H9 (cell line): ENCODE data around the gene PPP1R26. TPM values are rescaled to one million over a fixed set of nuclear protein-coding genes. Genes with fewer than 3 reads are reported as not detected.
"Not testable (repeated sequence)": the region's sequence is repeated elsewhere in the genome, so short reads cannot be mapped to it uniquely, and the experiment has no call there.

Experiments
- DNase-seq: peaks from one replicate; pipeline ENCODE4 v3.0.0-alpha.2; 2017
- H2AFZ ChIP-seq: one replicate; pipeline ENCODE4 v1.6.1; 2013; ENCODE audit warnings: mild to moderate bottlenecking, low read length, control low read depth, moderate library complexity
- H2AK5ac ChIP-seq: 2 replicates; pipeline ENCODE4 v1.6.1; 2013; ENCODE audit warnings: low read length, control low read depth, mixed read lengths; ENCODE audit not compliant: insufficient read length
- H2BK120ac ChIP-seq: one replicate; pipeline ENCODE4 v1.6.1; 2013; ENCODE audit warnings: low read depth, mild to moderate bottlenecking, low read length, control low read depth, inconsistent platforms; ENCODE audit not compliant: poor library complexity, severe bottlenecking
- H2BK12ac ChIP-seq: 2 replicates; pipeline ENCODE4 v1.6.1; 2013; ENCODE audit warnings: low read length, control low read depth, mixed read lengths, low read depth; ENCODE audit not compliant: insufficient read length
- H2BK15ac ChIP-seq: 2 replicates; pipeline ENCODE4 v1.6.1; 2013; ENCODE audit warnings: low read depth, low read length, control low read depth
- H2BK20ac ChIP-seq: one replicate; pipeline ENCODE4 v1.6.1; 2013; ENCODE audit warnings: low read depth, mild to moderate bottlenecking, low read length, control low read depth, inconsistent platforms; ENCODE audit not compliant: poor library complexity, severe bottlenecking
- H2BK5ac ChIP-seq: 2 replicates; pipeline ENCODE4 v1.6.1; 2013; ENCODE audit warnings: low read length, control low read depth, mixed read lengths; ENCODE audit not compliant: insufficient read length
- H3K14ac ChIP-seq: 2 replicates; pipeline ENCODE4 v1.6.1; 2013; ENCODE audit warnings: low read length, control low read depth; ENCODE audit not compliant: insufficient read depth
- H3K18ac ChIP-seq: 2 replicates; pipeline ENCODE4 v1.6.1; 2013; ENCODE audit warnings: low read depth, mild to moderate bottlenecking, mixed read lengths, low read length, control low read depth; ENCODE audit not compliant: insufficient read length
- H3K23ac ChIP-seq: 2 replicates; pipeline ENCODE4 v1.6.1; 2013; ENCODE audit warnings: low read length, control low read depth, mixed read lengths, low read depth; ENCODE audit not compliant: insufficient read length
- H3K23me2 ChIP-seq: 2 replicates; pipeline ENCODE4 v1.6.1; 2013; ENCODE audit warnings: low read depth, mild to moderate bottlenecking, mixed read lengths, low read length, control low read depth; ENCODE audit not compliant: insufficient read length, poor library complexity, severe bottlenecking
- H3K27ac ChIP-seq: 2 replicates; pipeline ENCODE4 v1.5.1; 2013; ENCODE audit warnings: low read length, control low read depth, mixed read lengths, low read depth; ENCODE audit not compliant: insufficient read length
- H3K27me3 ChIP-seq: 2 replicates; pipeline ENCODE4 v1.6.1; 2013; ENCODE audit warnings: low read length, control low read depth, inconsistent platforms; ENCODE audit not compliant: insufficient read depth
- H3K4ac ChIP-seq: 2 replicates; pipeline ENCODE4 v1.6.1; 2013; ENCODE audit warnings: low read depth, mild to moderate bottlenecking, control low read depth, inconsistent platforms, low read length, moderate library complexity
- H3K4me1 ChIP-seq: 2 replicates; pipeline ENCODE4 v1.6.1; 2013; ENCODE audit warnings: low read length, control low read depth, inconsistent platforms; ENCODE audit not compliant: insufficient read depth
- H3K4me2 ChIP-seq: 2 replicates; pipeline ENCODE4 v1.6.1; 2013; ENCODE audit warnings: low read length, control low read depth, mixed read lengths; ENCODE audit not compliant: insufficient read length, insufficient read depth
- H3K56ac ChIP-seq: 2 replicates; pipeline ENCODE4 v1.6.1; 2013; ENCODE audit warnings: low read depth, mild to moderate bottlenecking, mixed read lengths, low read length, control low read depth; ENCODE audit not compliant: insufficient read length
- H3K79me1 ChIP-seq: 2 replicates; pipeline ENCODE4 v1.6.1; 2013; ENCODE audit warnings: low read depth, mild to moderate bottlenecking, moderate library complexity, low read length, control low read depth, inconsistent platforms; ENCODE audit not compliant: insufficient read depth, poor library complexity, severe bottlenecking
- H3K79me2 ChIP-seq: 2 replicates; pipeline ENCODE4 v1.6.1; 2013; ENCODE audit warnings: low read length, control low read depth, inconsistent platforms; ENCODE audit not compliant: insufficient read depth
- H3K9ac ChIP-seq: 2 replicates; pipeline ENCODE4 v1.6.1; 2013; ENCODE audit warnings: low read length, control low read depth, mixed read lengths; ENCODE audit not compliant: insufficient read length; ENCODE audit errors: extremely low read depth
- H3K9me3 ChIP-seq: one replicate; pipeline ENCODE4 v1.6.1; 2013; ENCODE audit warnings: low read depth, low read length, inconsistent platforms; ENCODE audit not compliant: control insufficient read depth
- H3T11ph ChIP-seq: one replicate; pipeline ENCODE4 v1.6.1; 2013; ENCODE audit warnings: mild to moderate bottlenecking, low read length, control low read depth, inconsistent platforms
- H4K20me1 ChIP-seq: one replicate; pipeline ENCODE4 v1.6.1; 2013; ENCODE audit not compliant: control insufficient read depth, insufficient read length, insufficient read depth
- H4K5ac ChIP-seq: 2 replicates; pipeline ENCODE4 v1.6.1; 2013; ENCODE audit warnings: low read depth, mild to moderate bottlenecking, mixed read lengths, low read length, control low read depth; ENCODE audit not compliant: insufficient read length
- H4K8ac ChIP-seq: replicated peaks from 2 replicates; pipeline ENCODE4 v1.6.1; 2013; ENCODE audit warnings: low read length, control low read depth, mixed read lengths, low read depth; ENCODE audit not compliant: insufficient read length
- H4K91ac ChIP-seq: 2 replicates; pipeline ENCODE4 v1.6.1; 2013; ENCODE audit warnings: low read depth, mild to moderate bottlenecking, moderate library complexity, mixed read lengths, low read length, control low read depth; ENCODE audit not compliant: insufficient read length
- H3K27ac Mint-ChIP-seq, 3 experiments: 2 replicates in 2 of 3; 3 replicates in 1 of 3; pipeline ENCODE4 v1.8.0; 2020 to 2021; ENCODE audit warnings: mixed read lengths in 3 of 3, mild to moderate bottlenecking in 1 of 3, moderate library complexity in 1 of 3
- H3K27me3 Mint-ChIP-seq: 2 replicates; pipeline ENCODE4 v1.8.0; 2021; ENCODE audit warnings: low read depth, mild to moderate bottlenecking, moderate library complexity, mixed read lengths
- H3K36me3 Mint-ChIP-seq, 3 experiments: 2 replicates in 2 of 3; 3 replicates in 1 of 3; pipeline ENCODE4 v1.8.0; 2020 to 2021; ENCODE audit warnings: low read depth in 3 of 3, mixed read lengths in 3 of 3; ENCODE audit not compliant: insufficient read depth in 1 of 3
- H3K4me1 Mint-ChIP-seq, 2 experiments: 2 replicates each; pipeline ENCODE4 v1.8.0; 2020; ENCODE audit warnings: mixed read lengths in 2 of 2
- H3K4me3 Mint-ChIP-seq, 2 experiments: 2 replicates in 1 of 2; 3 replicates in 1 of 2; pipeline ENCODE4 v1.8.0; 2020 to 2021; ENCODE audit warnings: mild to moderate bottlenecking in 2 of 2, mixed read lengths in 2 of 2, moderate library complexity in 1 of 2
- H3K9me3 Mint-ChIP-seq, 2 experiments: 2 replicates in 1 of 2; 3 replicates in 1 of 2; pipeline ENCODE4 v1.8.0; 2020; ENCODE audit warnings: mild to moderate bottlenecking in 2 of 2, mixed read lengths in 2 of 2, moderate library complexity in 1 of 2
- WGBS: extraction: QIAGEN DNeasy Blood & Tissue Kit; methylation state at CpG from one replicate; pipeline ENCODE4 v1.1.7; 2013; ENCODE audit warnings: missing lambda C conversion rate, low lambda C conversion rate, mixed read lengths; ENCODE audit not compliant: insufficient read length; ENCODE audit errors: extremely low coverage; 5-methylcytosine and 5-hydroxymethylcytosine counted together
- total RNA-seq: library from RNA; stranded (reverse); gene quantifications from 2 replicates; pipeline ENCODE4 v1.2.1, GENCODE V29; 2021
- TF ChIP-seq, protein P1 (sequence below): fragments of 200-600 bp; sonication (generic); conservative IDR thresholded peaks from 3 replicates; pipeline ENCODE4 v1.8.0; 2021; ENCODE audit warnings: antibody characterized with exemption, mild to moderate bottlenecking

PPP1R26 gene
- total RNA-seq, 1 experiment from 2014 or later: 38.0 TPM

DNA sequence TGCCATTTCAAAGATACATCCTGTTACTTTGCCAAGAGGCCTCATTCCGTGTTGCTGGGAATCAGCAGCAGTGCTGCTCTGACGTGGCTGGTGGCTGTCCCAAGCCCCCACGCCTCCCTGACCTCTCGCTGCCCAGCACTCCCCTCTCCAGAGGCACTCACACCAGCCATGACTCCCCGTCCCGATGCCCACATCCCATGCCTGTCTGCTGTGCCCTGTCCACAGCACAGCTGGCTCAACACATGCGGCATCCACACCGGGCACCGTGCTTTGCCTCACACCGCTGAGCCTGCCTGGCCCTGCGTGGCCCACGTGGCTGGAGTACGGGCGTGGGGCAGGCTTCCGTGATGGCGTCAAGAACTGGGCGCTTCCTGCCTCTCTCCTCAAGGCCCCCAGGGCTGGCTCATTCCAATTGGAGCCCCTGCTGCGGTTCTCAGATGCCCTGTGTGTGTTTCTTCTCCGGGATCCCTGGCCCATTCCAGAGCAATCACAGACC is 33.8 kb downstream of the PPP1R26 start:
- Histone ChIP-seq H4K8ac (no peak overlapping the region), H3K18ac (no peak overlapping the region), H4K5ac (no peak overlapping the region), H3K4ac (no peak overlapping the region), H3K56ac (no peak overlapping the region), H3K79me2 (no peaks in the 10 kb centered on the region), H4K91ac (no peak overlapping the region), H2AFZ (no peak overlapping the region), H3K4me2 (no peak overlapping the region), H3K9ac (no peak overlapping the region), H3K4me1 (0 out of 2 replicates have a peak, but pooled peaks cover 2% of the 10 kb centered on the region), H3K79me1 (no peaks in the 10 kb centered on the region), H3K27ac (no peak overlapping the region), H2BK20ac (no peak overlapping the region), H2AK5ac (no peak overlapping the region), H3K27me3 (no peaks in the 10 kb centered on the region), H3K23ac (no peak overlapping the region), H4K20me1 (no peaks in the 10 kb centered on the region), H2BK15ac (no peak overlapping the region), H3T11ph (no peak overlapping the region), H3K9me3 (no peaks in the 10 kb centered on the region), H2BK5ac (no peak overlapping the region), H3K23me2 (no peaks in the 10 kb centered on the region), H3K14ac (no peak overlapping the region; the same call in 1 of the 2 replicates), H2BK120ac (no peak overlapping the region), H2BK12ac (no peak overlapping the region)
- Mint-ChIP-seq H3K36me3 (no peaks in the 10 kb centered on the region), H3K4me3 (no peak overlapping the region), H3K9me3 (no peaks in the 10 kb centered on the region), H3K27ac (no peak overlapping the region), H3K4me1 (peaks cover 3 to 11% of the 10 kb centered on the region in 2 experiments; a peak in 1 of 4 replicates), H3K27me3 (no peaks in the 10 kb centered on the region)
- TF ChIP-seq, protein P1, sequence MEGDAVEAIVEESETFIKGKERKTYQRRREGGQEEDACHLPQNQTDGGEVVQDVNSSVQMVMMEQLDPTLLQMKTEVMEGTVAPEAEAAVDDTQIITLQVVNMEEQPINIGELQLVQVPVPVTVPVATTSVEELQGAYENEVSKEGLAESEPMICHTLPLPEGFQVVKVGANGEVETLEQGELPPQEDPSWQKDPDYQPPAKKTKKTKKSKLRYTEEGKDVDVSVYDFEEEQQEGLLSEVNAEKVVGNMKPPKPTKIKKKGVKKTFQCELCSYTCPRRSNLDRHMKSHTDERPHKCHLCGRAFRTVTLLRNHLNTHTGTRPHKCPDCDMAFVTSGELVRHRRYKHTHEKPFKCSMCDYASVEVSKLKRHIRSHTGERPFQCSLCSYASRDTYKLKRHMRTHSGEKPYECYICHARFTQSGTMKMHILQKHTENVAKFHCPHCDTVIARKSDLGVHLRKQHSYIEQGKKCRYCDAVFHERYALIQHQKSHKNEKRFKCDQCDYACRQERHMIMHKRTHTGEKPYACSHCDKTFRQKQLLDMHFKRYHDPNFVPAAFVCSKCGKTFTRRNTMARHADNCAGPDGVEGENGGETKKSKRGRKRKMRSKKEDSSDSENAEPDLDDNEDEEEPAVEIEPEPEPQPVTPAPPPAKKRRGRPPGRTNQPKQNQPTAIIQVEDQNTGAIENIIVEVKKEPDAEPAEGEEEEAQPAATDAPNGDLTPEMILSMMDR: no peak
- peak; percentile 20 for DNase-seq
- no CpG with 5 or more reads among the region's 19 CpGs for WGBS

GRCh38 chr9:135513906-135514305 is 34.3 kb downstream of the PPP1R26 start:
- H4K91ac ChIP-seq, H4K20me1 ChIP-seq, H3K9ac ChIP-seq, H3K9me3 ChIP-seq, H3K4ac ChIP-seq, H2BK15ac ChIP-seq, H3K79me2 ChIP-seq, H3K4me3 Mint-ChIP-seq, H4K8ac ChIP-seq, H3K27me3 ChIP-seq, H2BK120ac ChIP-seq, H3T11ph ChIP-seq, H3K4me2 ChIP-seq, H3K18ac ChIP-seq, H3K27me3 Mint-ChIP-seq, H3K23ac ChIP-seq, H2AK5ac ChIP-seq, H2BK20ac ChIP-seq, H3K14ac ChIP-seq, H2AFZ ChIP-seq, H3K27ac Mint-ChIP-seq, H3K23me2 ChIP-seq, H2BK5ac ChIP-seq, H3K9me3 Mint-ChIP-seq, H3K79me1 ChIP-seq, H3K56ac ChIP-seq, H3K27ac ChIP-seq, H3K4me1 ChIP-seq, DNase-seq, H2BK12ac ChIP-seq, H3K36me3 Mint-ChIP-seq, H4K5ac ChIP-seq: not testable (repeated sequence)
- peaks cover 3 to 11% of the 10 kb centered on the region in 2 experiments; a peak in 1 of 4 replicates for H3K4me1 Mint-ChIP-seq
- WGBS: no CpG with 5 or more reads among the region's 9 CpGs
